LHCN-M2 (cell line): Measurements from ENCODE around the gene SRRM4. TPM values are rescaled to one million over a fixed set of nuclear protein-coding genes. Genes with fewer than 3 reads are reported as not detected.

ENCODE experiments used
- DNase-seq: peaks from one replicate; pipeline ENCODE4 v3.0.0-alpha.2; 2012; ENCODE audit warnings: low read depth
- total RNA-seq: library from RNA; depleted of rRNA; stranded (reverse); fragments of >200 nt; gene quantifications from 2 replicates; pipeline ENCODE4 v1.2.3, GENCODE V29; 2014; rRNA removed

Gene SRRM4
- total RNA-seq, 1 experiment from 2014 or later: not detected

- DNase-seq: no peak
These were observed 217.1 kb downstream of the SRRM4 start for GRCh38 chr12:119198440-119198839.

DNA sequence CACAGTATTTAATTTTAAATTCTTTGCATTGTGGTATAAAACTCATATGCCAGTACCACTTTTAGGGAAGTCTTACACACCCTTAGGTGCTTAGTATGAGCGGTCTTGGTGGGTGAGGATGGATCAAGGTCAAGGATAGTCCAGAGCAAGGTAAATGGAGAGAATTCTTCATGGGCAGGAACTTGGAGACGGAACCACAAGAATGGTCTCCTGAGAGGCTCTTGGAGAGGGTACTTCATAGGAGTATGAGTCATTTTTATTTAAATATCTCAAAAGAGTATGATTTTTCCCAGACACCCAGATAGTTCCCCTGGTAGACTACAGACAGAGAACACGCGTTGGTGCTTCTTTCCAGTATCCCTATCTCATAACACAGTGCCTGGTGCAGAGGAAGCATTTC is 219.3 kb downstream of the SRRM4 start:
- DNase-seq: no peak

- DNase-seq: no peak
These were observed 220.6 kb downstream of the SRRM4 start for GRCh38 chr12:119201789-119202543.

- no peak for DNase-seq
These were observed 221.2 kb downstream of the SRRM4 start for GRCh38 chr12:119202544-119202943.

GRCh38 chr12:119204131-119204530 is 222.8 kb downstream of the SRRM4 start:
- no peak for DNase-seq

DNA sequence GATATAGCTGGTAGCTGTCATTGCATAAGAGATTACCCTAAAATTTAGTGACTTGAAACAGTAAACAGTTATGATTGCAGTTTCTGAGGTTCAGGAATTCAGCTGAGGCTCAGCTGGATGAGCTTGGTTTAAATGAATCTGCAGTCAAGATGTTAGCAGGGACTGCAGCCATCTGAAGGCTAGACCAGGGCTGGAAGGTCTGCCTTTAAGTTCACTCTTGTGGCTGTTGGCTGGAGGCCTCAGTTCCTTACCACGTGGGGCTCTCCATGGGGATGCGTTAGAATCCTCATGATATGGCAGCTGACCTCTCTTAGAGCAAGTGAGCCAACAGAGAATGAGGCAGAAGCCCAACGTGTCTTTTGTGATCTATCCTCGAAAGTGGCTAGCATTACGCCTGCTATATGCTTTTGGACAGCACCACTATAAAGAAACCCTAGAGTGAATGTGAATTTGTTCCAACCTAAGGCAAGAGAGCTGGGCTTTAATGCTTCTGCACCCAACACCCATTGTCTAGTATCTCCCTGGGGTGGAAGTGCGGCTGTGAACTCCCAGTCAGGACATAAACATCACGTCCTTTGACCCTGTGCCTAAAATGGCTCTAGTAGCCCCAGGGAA is 223.4 kb downstream of the SRRM4 start:
- DNase-seq: no peak

DNA sequence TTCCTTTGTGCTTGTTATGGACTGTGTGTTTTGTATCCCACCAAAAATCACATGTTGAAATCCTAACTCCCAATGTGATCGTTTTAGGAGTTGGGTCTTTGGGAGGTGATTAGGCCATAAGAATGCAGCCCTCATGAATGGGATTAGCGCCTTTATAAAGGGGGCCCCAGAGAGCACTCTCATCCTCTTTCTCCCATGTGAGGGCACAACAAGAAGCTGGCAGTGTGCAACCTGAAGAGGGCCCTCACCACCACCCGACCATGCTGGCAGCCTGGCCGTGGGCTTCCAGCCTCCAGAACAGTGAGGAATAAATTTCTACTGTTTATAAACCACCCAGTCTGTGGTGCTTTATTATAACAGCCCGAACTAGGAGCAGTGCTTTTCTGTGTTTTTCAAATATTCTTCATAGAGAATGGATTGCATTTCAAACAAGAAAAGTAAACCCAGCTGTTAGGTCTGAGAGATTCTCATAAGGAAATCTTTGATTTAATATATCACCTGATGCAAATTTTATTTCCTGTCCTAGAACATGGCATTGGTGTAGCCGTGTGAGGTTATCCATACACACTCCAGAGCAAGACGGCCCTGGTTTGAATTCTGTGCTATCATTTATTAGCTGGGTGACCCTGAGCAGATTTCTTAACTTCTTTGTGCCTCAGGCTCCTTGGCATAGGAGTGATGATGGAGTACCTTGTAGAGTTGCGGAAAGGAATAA is 225.2 kb downstream of the SRRM4 start:
- no peak for DNase-seq

DNA sequence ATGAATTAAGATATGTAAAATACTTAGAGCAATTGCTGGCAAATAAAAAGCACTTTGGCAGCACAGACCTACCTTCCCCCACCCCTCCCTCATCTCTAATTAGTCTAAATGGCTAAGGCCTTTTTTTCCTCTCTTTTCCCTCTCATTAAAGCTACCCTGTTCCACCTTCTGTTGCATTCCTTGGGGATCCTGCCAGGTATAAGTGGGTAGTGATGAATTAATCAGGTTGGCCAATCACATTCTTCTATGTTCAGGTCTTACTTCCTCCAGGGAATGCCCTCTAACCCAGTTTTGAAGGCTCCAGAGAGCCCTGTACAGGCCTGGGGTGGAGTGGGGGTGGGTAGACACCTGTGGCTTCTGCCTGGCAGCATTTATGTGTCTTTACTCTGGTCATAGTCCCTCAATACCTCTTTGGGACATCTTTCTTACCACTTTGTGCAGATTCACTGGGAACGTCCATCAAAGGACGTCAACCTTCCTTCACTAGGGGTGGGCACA is 225.8 kb downstream of the SRRM4 start:
- DNase-seq: no peak

DNA sequence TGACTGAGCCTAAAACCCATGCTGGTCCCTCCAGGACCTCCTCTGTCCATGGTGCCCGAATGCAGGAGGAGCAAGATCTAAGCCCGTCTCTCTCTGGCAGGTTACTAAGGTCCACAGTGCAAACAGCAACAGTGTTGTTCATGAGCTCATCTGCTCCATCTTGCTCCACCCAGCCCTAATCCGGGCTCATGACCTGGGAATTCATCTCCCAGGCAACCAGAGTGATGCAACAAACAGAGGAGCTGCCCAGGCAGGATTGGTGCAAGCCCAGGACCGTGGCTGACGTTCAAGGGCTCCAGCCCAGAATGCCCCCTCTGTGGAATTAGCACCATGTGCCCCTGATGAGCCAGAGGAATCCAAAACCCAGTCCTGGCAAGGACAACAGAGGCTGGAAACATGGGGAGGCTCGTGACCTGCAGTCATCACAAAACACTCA is 227.3 kb downstream of the SRRM4 start:
- DNase-seq: peak; percentile 47

DNA sequence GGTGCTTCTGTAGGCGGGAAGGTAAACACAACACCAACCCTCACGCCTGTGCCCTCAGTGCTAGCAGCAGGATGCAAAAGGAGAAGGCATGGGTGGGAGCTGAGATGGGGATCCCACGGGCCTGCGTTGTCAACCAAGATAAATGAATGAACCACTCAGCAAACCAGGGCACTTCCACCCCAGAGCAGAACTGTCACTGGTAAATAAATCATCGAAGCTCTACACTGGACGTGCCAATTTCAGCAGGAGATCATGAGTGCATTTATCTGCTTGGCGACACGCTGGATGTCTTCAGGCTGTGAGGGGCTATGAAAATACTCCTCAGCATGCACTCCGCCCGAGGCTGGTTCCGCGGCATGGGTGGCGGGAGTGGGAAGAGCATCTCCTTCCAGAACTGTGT is 230.5 kb downstream of the SRRM4 start:
- DNase-seq: no peak

Other genes with a start within 250 kb of the SRRM4 start
- gene HSPB8, start 197.4 kb downstream of the SRRM4 start, total RNA-seq: 10.9 and 11.4 TPM in 2 replicates